GM20000 (cell line): Measurements from ENCODE around the gene TMEM151B.

Experiments
- DNase-seq: peaks from one replicate; pipeline ENCODE4 v3.0.0; 2012; ENCODE audit warnings: low spot score
- TF ChIP-seq, protein P1 (sequence below): IDR thresholded peaks from 2 replicates; pipeline ENCODE4 v1.5.1; 2012; ENCODE audit warnings: mild to moderate bottlenecking, control low read depth; ENCODE audit errors: extremely low read depth, missing control alignments

Gene TMEM151B

DNA sequence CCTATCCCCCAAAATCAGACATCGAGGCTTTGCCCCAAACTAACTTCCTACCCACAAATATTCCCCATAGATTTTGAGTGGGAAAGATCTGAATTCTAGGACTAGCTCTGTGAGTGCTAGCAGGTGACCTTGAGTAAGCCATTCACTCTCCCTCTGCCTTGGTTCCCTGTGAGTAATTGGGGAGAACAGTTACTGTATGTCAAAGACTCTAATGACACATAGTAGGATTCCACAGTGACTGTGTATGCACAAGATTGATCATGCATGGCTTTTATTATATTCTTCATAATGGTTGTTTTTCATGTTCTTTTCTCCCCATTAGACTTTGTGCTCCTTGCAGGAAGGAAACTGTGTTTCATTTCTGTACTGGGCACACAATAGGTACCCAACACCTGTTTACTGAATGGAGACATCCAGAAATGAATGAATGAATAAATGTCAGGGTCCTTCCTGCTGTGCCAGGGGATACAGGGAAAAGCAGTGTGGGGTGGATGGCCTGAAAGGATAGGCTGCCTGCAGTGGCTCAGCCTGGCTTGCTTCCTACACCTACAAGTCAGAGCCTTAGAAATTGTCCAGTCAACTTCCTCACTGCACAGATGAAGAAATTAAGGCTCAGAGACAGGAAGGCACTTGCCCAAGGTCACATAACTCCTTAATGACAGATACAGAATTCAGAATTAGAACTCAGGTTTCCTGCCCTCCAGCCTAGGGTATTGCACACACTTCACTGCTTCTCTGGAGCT is 901 bp upstream of the TMEM151B start:
- TF ChIP-seq, protein P1, sequence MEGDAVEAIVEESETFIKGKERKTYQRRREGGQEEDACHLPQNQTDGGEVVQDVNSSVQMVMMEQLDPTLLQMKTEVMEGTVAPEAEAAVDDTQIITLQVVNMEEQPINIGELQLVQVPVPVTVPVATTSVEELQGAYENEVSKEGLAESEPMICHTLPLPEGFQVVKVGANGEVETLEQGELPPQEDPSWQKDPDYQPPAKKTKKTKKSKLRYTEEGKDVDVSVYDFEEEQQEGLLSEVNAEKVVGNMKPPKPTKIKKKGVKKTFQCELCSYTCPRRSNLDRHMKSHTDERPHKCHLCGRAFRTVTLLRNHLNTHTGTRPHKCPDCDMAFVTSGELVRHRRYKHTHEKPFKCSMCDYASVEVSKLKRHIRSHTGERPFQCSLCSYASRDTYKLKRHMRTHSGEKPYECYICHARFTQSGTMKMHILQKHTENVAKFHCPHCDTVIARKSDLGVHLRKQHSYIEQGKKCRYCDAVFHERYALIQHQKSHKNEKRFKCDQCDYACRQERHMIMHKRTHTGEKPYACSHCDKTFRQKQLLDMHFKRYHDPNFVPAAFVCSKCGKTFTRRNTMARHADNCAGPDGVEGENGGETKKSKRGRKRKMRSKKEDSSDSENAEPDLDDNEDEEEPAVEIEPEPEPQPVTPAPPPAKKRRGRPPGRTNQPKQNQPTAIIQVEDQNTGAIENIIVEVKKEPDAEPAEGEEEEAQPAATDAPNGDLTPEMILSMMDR, result no peak

DNA sequence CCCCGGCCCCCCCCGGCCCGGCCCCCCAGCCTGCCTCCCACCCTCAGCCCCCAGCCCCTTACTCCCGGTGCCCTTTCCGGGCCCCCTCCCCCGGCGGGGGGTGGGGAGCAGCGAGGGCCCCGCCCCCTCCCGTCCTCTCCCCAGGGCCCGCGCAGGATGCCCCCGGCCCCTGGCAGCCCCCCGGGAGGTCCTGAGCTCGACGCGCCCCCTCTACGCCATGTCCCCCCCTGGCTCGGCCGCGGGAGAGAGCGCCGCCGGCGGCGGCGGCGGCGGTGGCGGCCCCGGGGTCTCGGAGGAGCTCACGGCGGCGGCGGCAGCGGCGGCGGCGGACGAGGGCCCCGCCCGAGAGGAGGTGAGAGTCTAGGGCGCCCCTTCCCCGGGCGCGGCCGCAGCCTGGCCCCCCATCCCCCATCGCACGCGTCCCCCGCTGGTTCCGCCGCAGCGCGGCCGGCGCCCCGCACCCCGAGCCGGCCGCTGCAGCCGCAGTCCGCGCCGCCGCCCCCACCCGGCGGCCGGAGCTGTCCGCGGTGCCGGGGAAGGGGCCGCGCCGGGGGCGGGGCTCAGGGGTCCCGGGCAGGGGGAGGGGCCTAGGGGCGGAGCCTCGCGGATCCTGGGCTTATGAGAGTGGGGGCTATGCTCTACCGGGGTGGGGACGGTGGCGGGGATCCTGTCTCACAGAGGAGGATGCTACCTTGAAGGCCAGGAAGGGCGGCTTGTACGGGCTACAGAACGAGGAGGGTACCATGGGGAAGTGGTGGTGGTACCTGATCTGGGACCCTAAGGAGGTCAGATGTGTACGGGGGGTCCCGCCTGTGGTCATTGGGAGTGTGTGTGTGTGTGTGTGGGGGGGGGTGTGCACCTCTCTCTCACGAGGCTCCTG is 516 bp downstream of the TMEM151B start:
- no peak for DNase-seq
- TF ChIP-seq, protein P1, result no peak

More for the DNA sequence above, 901 bp upstream of the TMEM151B start:
- no peak for DNase-seq

DNA sequence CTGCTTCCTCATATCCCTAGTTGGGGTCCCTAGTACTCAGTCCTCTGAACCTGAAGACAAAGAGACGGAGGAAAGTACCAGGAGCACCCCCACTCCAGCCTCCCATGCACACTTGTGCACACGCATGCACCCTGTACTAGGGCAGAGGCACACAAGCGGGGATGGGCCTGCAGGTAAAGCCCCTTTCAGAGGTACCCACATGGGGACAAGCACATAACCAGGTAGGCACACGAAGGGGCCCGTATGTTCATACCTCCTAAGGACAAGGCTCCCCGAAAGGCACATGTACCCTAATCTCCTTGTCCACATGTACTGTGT is 1.1 kb downstream of the TMEM151B start:
- no peak for DNase-seq
- TF ChIP-seq, protein P1, result no peak

DNA sequence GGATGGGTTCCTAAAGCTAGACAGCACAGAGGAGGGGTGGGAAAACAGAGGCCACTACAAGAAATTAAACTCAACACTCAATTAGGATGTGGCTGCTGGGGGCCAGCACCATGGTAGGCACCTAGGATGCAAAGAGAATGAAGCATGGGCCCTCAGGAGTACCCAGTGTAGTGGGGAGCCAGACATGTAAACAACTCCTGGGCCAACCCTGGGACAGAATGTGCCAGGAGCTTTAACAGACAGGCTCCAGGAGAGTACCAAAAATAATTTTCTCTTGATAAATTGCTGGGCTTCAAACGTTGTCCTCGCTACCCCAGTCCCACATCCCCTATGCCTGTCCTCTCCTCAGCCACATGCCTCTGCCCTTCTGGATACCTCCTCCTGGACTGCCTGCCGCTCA is 1.7 kb downstream of the TMEM151B start:
- TF ChIP-seq, protein P1, result no peak
- DNase-seq, result no peak

DNA sequence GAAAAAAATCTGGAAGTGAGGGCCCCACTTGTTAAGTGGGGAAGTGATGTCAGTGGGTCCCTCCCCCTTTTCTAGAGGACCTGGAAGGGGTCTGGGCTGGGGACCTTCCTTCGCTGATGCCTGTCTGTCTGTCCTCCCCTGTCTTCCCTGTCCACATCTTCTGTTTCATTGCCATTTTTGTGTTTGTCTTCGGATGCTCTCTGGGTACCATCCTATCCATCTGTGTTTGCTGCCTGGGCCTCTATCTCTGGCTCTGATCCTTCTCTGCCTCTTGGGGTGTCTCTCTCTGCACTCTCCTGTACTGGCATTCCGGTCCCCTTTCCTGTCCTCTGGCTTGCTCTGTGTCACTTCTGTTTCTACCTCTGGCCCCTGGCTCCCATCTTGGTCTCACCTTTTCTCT is 2.3 kb downstream of the TMEM151B start:
- TF ChIP-seq, protein P1, result no peak
- DNase-seq, result no peak

DNA sequence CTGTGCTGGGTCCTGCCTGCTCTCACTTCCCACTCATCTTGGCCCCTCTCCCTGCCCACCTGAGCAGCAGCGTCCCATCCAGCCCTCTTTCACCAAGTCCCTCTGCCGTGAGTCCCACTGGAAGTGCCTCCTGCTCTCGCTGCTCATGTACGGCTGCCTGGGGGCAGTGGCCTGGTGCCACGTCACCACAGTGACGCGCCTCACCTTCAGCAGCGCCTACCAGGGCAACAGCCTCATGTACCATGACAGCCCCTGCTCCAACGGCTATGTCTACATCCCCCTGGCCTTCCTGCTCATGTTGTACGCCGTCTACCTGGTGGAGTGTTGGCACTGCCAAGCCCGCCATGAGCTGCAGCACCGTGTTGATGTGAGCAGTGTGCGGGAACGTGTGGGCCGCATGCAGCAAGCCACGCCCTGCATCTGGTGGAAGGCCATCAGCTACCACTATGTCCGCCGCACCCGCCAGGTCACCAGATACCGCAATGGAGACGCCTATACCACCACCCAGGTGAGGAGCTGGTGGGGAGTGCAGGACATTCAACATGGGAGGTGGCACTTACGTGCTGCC is 2.8 kb downstream of the TMEM151B start:
- TF ChIP-seq, protein P1, result no peak
- DNase-seq, result no peak

DNA sequence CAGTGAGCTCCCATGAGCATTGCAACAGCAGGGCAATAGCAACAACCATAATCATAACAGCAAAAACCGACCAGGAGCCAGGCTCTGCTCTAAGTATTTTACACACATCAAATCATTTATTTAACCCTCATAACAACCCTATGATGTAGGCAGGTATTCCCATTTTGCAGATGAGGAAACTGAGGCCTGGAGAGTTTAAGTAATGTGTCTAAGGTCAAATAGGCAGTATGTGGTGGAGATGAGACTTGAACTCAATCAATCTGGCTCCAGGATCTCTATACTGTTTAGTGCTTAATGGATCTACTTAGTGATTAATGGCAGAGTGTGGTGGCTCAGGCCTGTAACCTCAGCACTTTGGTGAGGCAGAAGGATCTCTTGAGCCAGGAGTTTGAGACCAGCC is 3.4 kb downstream of the TMEM151B start:
- TF ChIP-seq, protein P1, result no peak
- DNase-seq, result no peak
